H9 (cell line): Measurements from ENCODE around the gene SPSB3. TPM values are rescaled to one million over a fixed set of nuclear protein-coding genes. Genes with fewer than 3 reads are reported as not detected.

Experiments
- DNase-seq: peaks from one replicate; pipeline ENCODE4 v3.0.0-alpha.2; 2017
- H2AFZ ChIP-seq: one replicate; pipeline ENCODE4 v1.6.1; 2013; ENCODE audit warnings: mild to moderate bottlenecking, low read length, control low read depth, moderate library complexity
- H2AK5ac ChIP-seq: 2 replicates; pipeline ENCODE4 v1.6.1; 2013; ENCODE audit warnings: low read length, control low read depth, mixed read lengths; ENCODE audit not compliant: insufficient read length
- H2BK120ac ChIP-seq: one replicate; pipeline ENCODE4 v1.6.1; 2013; ENCODE audit warnings: low read depth, mild to moderate bottlenecking, low read length, control low read depth, inconsistent platforms; ENCODE audit not compliant: poor library complexity, severe bottlenecking
- H2BK12ac ChIP-seq: 2 replicates; pipeline ENCODE4 v1.6.1; 2013; ENCODE audit warnings: low read length, control low read depth, mixed read lengths, low read depth; ENCODE audit not compliant: insufficient read length
- H2BK15ac ChIP-seq: 2 replicates; pipeline ENCODE4 v1.6.1; 2013; ENCODE audit warnings: low read depth, low read length, control low read depth
- H2BK20ac ChIP-seq: one replicate; pipeline ENCODE4 v1.6.1; 2013; ENCODE audit warnings: low read depth, mild to moderate bottlenecking, low read length, control low read depth, inconsistent platforms; ENCODE audit not compliant: poor library complexity, severe bottlenecking
- H2BK5ac ChIP-seq: 2 replicates; pipeline ENCODE4 v1.6.1; 2013; ENCODE audit warnings: low read length, control low read depth, mixed read lengths; ENCODE audit not compliant: insufficient read length
- H3K14ac ChIP-seq: 2 replicates; pipeline ENCODE4 v1.6.1; 2013; ENCODE audit warnings: low read length, control low read depth; ENCODE audit not compliant: insufficient read depth
- H3K18ac ChIP-seq: 2 replicates; pipeline ENCODE4 v1.6.1; 2013; ENCODE audit warnings: low read depth, mild to moderate bottlenecking, mixed read lengths, low read length, control low read depth; ENCODE audit not compliant: insufficient read length
- H3K23ac ChIP-seq: 2 replicates; pipeline ENCODE4 v1.6.1; 2013; ENCODE audit warnings: low read length, control low read depth, mixed read lengths, low read depth; ENCODE audit not compliant: insufficient read length
- H3K23me2 ChIP-seq: 2 replicates; pipeline ENCODE4 v1.6.1; 2013; ENCODE audit warnings: low read depth, mild to moderate bottlenecking, mixed read lengths, low read length, control low read depth; ENCODE audit not compliant: insufficient read length, poor library complexity, severe bottlenecking
- H3K27ac ChIP-seq: 2 replicates; pipeline ENCODE4 v1.5.1; 2013; ENCODE audit warnings: low read length, control low read depth, mixed read lengths, low read depth; ENCODE audit not compliant: insufficient read length
- H3K27me3 ChIP-seq: 2 replicates; pipeline ENCODE4 v1.6.1; 2013; ENCODE audit warnings: low read length, control low read depth, inconsistent platforms; ENCODE audit not compliant: insufficient read depth
- H3K4ac ChIP-seq: 2 replicates; pipeline ENCODE4 v1.6.1; 2013; ENCODE audit warnings: low read depth, mild to moderate bottlenecking, control low read depth, inconsistent platforms, low read length, moderate library complexity
- H3K4me1 ChIP-seq: 2 replicates; pipeline ENCODE4 v1.6.1; 2013; ENCODE audit warnings: low read length, control low read depth, inconsistent platforms; ENCODE audit not compliant: insufficient read depth
- H3K4me2 ChIP-seq: 2 replicates; pipeline ENCODE4 v1.6.1; 2013; ENCODE audit warnings: low read length, control low read depth, mixed read lengths; ENCODE audit not compliant: insufficient read length, insufficient read depth
- H3K56ac ChIP-seq: 2 replicates; pipeline ENCODE4 v1.6.1; 2013; ENCODE audit warnings: low read depth, mild to moderate bottlenecking, mixed read lengths, low read length, control low read depth; ENCODE audit not compliant: insufficient read length
- H3K79me1 ChIP-seq: 2 replicates; pipeline ENCODE4 v1.6.1; 2013; ENCODE audit warnings: low read depth, mild to moderate bottlenecking, moderate library complexity, low read length, control low read depth, inconsistent platforms; ENCODE audit not compliant: insufficient read depth, poor library complexity, severe bottlenecking
- H3K79me2 ChIP-seq: 2 replicates; pipeline ENCODE4 v1.6.1; 2013; ENCODE audit warnings: low read length, control low read depth, inconsistent platforms; ENCODE audit not compliant: insufficient read depth
- H3K9ac ChIP-seq: 2 replicates; pipeline ENCODE4 v1.6.1; 2013; ENCODE audit warnings: low read length, control low read depth, mixed read lengths; ENCODE audit not compliant: insufficient read length; ENCODE audit errors: extremely low read depth
- H3K9me3 ChIP-seq: one replicate; pipeline ENCODE4 v1.6.1; 2013; ENCODE audit warnings: low read depth, low read length, inconsistent platforms; ENCODE audit not compliant: control insufficient read depth
- H3T11ph ChIP-seq: one replicate; pipeline ENCODE4 v1.6.1; 2013; ENCODE audit warnings: mild to moderate bottlenecking, low read length, control low read depth, inconsistent platforms
- H4K20me1 ChIP-seq: one replicate; pipeline ENCODE4 v1.6.1; 2013; ENCODE audit not compliant: control insufficient read depth, insufficient read length, insufficient read depth
- H4K5ac ChIP-seq: 2 replicates; pipeline ENCODE4 v1.6.1; 2013; ENCODE audit warnings: low read depth, mild to moderate bottlenecking, mixed read lengths, low read length, control low read depth; ENCODE audit not compliant: insufficient read length
- H4K8ac ChIP-seq: replicated peaks from 2 replicates; pipeline ENCODE4 v1.6.1; 2013; ENCODE audit warnings: low read length, control low read depth, mixed read lengths, low read depth; ENCODE audit not compliant: insufficient read length
- H4K91ac ChIP-seq: 2 replicates; pipeline ENCODE4 v1.6.1; 2013; ENCODE audit warnings: low read depth, mild to moderate bottlenecking, moderate library complexity, mixed read lengths, low read length, control low read depth; ENCODE audit not compliant: insufficient read length
- H3K27ac Mint-ChIP-seq, 3 experiments: 2 replicates in 2 of 3; 3 replicates in 1 of 3; pipeline ENCODE4 v1.8.0; 2020 to 2021; ENCODE audit warnings: mixed read lengths in 3 of 3, mild to moderate bottlenecking in 1 of 3, moderate library complexity in 1 of 3
- H3K27me3 Mint-ChIP-seq: 2 replicates; pipeline ENCODE4 v1.8.0; 2021; ENCODE audit warnings: low read depth, mild to moderate bottlenecking, moderate library complexity, mixed read lengths
- H3K36me3 Mint-ChIP-seq, 3 experiments: 2 replicates in 2 of 3; 3 replicates in 1 of 3; pipeline ENCODE4 v1.8.0; 2020 to 2021; ENCODE audit warnings: low read depth in 3 of 3, mixed read lengths in 3 of 3; ENCODE audit not compliant: insufficient read depth in 1 of 3
- H3K4me1 Mint-ChIP-seq, 2 experiments: 2 replicates each; pipeline ENCODE4 v1.8.0; 2020; ENCODE audit warnings: mixed read lengths in 2 of 2
- H3K4me3 Mint-ChIP-seq, 2 experiments: 2 replicates in 1 of 2; 3 replicates in 1 of 2; pipeline ENCODE4 v1.8.0; 2020 to 2021; ENCODE audit warnings: mild to moderate bottlenecking in 2 of 2, mixed read lengths in 2 of 2, moderate library complexity in 1 of 2
- H3K9me3 Mint-ChIP-seq, 2 experiments: 2 replicates in 1 of 2; 3 replicates in 1 of 2; pipeline ENCODE4 v1.8.0; 2020; ENCODE audit warnings: mild to moderate bottlenecking in 2 of 2, mixed read lengths in 2 of 2, moderate library complexity in 1 of 2
- CTCF ChIP-seq: fragments of 200-600 bp; sonication (generic); conservative IDR thresholded peaks from 3 replicates; pipeline ENCODE4 v1.8.0; 2021; ENCODE audit warnings: antibody characterized with exemption, mild to moderate bottlenecking
- WGBS: extraction: QIAGEN DNeasy Blood & Tissue Kit; methylation state at CpG from one replicate; pipeline ENCODE4 v1.1.7; 2013; ENCODE audit warnings: missing lambda C conversion rate, low lambda C conversion rate, mixed read lengths; ENCODE audit not compliant: insufficient read length; ENCODE audit errors: extremely low coverage; 5-methylcytosine and 5-hydroxymethylcytosine counted together
- total RNA-seq: library from RNA; stranded (reverse); gene quantifications from 2 replicates; pipeline ENCODE4 v1.2.1, GENCODE V29; 2021

The SPSB3 gene
- total RNA-seq, 1 experiment from 2014 or later = 19.9 TPM

- no peak overlapping the region for H3K4ac ChIP-seq
- no CpG with 5 or more reads among the region's 19 CpGs for WGBS
- H2BK12ac ChIP-seq = no peak overlapping the region
- no peak overlapping the region for H2BK120ac ChIP-seq
- no peak overlapping the region for H3K56ac ChIP-seq
- H3K79me2 ChIP-seq = peaks cover 4% of the 10 kb centered on the region; the same call in 1 of the 2 replicates
- no peak for DNase-seq
- no peak overlapping the region for H4K8ac ChIP-seq
- H3K4me3 Mint-ChIP-seq = no peak overlapping the region
- H3K4me1 ChIP-seq = 0 out of 2 replicates have a peak, but pooled peaks cover 2% of the 10 kb centered on the region
- H3K23ac ChIP-seq = no peak overlapping the region
- no peaks in the 10 kb centered on the region for H3K9me3 ChIP-seq
- no peak overlapping the region for H4K91ac ChIP-seq
- no peak overlapping the region for H3K14ac ChIP-seq
- no peak overlapping the region for H4K5ac ChIP-seq
- no peaks in the 10 kb centered on the region for H3K27me3 ChIP-seq
- H2BK5ac ChIP-seq = no peak overlapping the region
- H4K20me1 ChIP-seq = no peaks in the 10 kb centered on the region
- H3T11ph ChIP-seq = no peak overlapping the region
- H3K18ac ChIP-seq = no peak overlapping the region
- no peak overlapping the region for H2BK20ac ChIP-seq
- no peaks in the 10 kb centered on the region; a peak in 1 of 5 replicates for H3K9me3 Mint-ChIP-seq
- H3K27ac Mint-ChIP-seq = no peak overlapping the region
- no peak overlapping the region for H3K9ac ChIP-seq
- H3K27ac ChIP-seq = no peak overlapping the region
- H3K4me2 ChIP-seq = no peak overlapping the region
- H3K27me3 Mint-ChIP-seq = peaks cover 4% of the 10 kb centered on the region
- H3K4me1 Mint-ChIP-seq = peaks cover 9 to 13% of the 10 kb centered on the region in 2 experiments
- peaks cover 5% of the 10 kb centered on the region for H3K79me1 ChIP-seq
- no peak overlapping the region for H2AK5ac ChIP-seq
- H3K36me3 Mint-ChIP-seq = no peaks in the 10 kb centered on the region; a peak in 3 of 7 replicates
- H3K23me2 ChIP-seq = peaks cover 7% of the 10 kb centered on the region
- TF ChIP-seq CTCF = no peak
- no peak overlapping the region for H2BK15ac ChIP-seq
- no peak overlapping the region for H2AFZ ChIP-seq
Observed at GRCh38 chr16:1831186-1832075, 49.1 kb upstream of the SPSB3 start.
